ENCODE results near the gene GFPT2. TPM values are rescaled to one million over a fixed set of nuclear protein-coding genes. Genes with fewer than 3 reads are reported as not detected.

The GFPT2 gene
- total RNA-seq, 4 donors from 2014 or later, result 8.2 to 26.6 (median 11.1) TPM

GRCh38 chr5:180323941-180324600 lies 29.1 kb downstream of the GFPT2 start:
- Histone ChIP-seq H3K4me1 (peaks cover 0 to 3% of the 10 kb centered on the region in 2 donors), H3K9me3 (no peaks in the 10 kb centered on the region), H3K27ac (no peak overlapping the region), H3K27me3 (no peaks in the 10 kb centered on the region), H3K4me3 (replicated peaks in 1 of 3) (no peak overlapping the region), H3K36me3 (no peaks in the 10 kb centered on the region)
- DNase-seq, result peak; percentile 22 to 25
- no peak for TF ChIP-seq CTCF (IDR thresholded peaks at IDR 0.05)
- no peak for TF ChIP-seq POLR2A (IDR thresholded peaks at IDR 0.05)
- WGBS, 2 donors, result 35 to 42% methylated on average over 10 to 11 of the region's 11 CpGs
- intact Hi-C loops (cut with DNase I), result loop anchor here (10.0 kb wide), 1 partner anchor 209 kb away; no protein-coding TSS in a partner anchor

- Histone ChIP-seq H3K4me3 (replicated peaks in 1 of 3) (no peak overlapping the region), H3K27ac (no peak overlapping the region), H3K36me3 (no peaks in the 10 kb centered on the region), H3K27me3 (no peaks in the 10 kb centered on the region), H3K4me1 (peaks cover 0 to 3% of the 10 kb centered on the region in 2 donors), H3K9me3 (no peaks in the 10 kb centered on the region)
- 91 to 93% methylated on average over 14 of the region's 14 CpGs for WGBS, 2 donors
- intact Hi-C loops (cut with DNase I), result loop anchor here (10.0 kb wide), 1 partner anchor 208 kb away; no protein-coding TSS in a partner anchor
- no peak for DNase-seq
- TF ChIP-seq CTCF (IDR thresholded peaks at IDR 0.05), result no peak
- no peak for TF ChIP-seq POLR2A (IDR thresholded peaks at IDR 0.05)
Observed at GRCh38 chr5:180323160-180323559, 30.0 kb downstream of the GFPT2 start.

- H3K9me3 ChIP-seq, result no peaks in the 10 kb centered on the region
- H3K36me3 ChIP-seq, result no peaks in the 10 kb centered on the region
- no peak overlapping the region for H3K4me3 ChIP-seq (replicated peaks in 1 of 3)
- intact Hi-C loops (cut with DNase I), result loop anchor here (10.0 kb wide), 1 partner anchor 184 kb away; no protein-coding TSS in a partner anchor
- H3K27ac ChIP-seq, result no peak overlapping the region
- no peaks in the 10 kb centered on the region for H3K27me3 ChIP-seq
- 83 to 94% methylated on average over 7 to 18 of the region's 23 CpGs for WGBS, 2 donors
- no peak for TF ChIP-seq CTCF (IDR thresholded peaks at IDR 0.05)
- no peak for TF ChIP-seq POLR2A (IDR thresholded peaks at IDR 0.05)
- peaks cover 0 to 5% of the 10 kb centered on the region in 2 donors for H3K4me1 ChIP-seq
- DNase-seq, result no peak
Observed at GRCh38 chr5:180318456-180319089, 34.6 kb downstream of the GFPT2 start.

- 93% methylated on average over 20 of the region's 20 CpGs for WGBS, 2 donors
- Histone ChIP-seq H3K4me3 (replicated peaks in 1 of 3) (no peak overlapping the region), H3K27ac (no peak overlapping the region), H3K27me3 (no peaks in the 10 kb centered on the region), H3K9me3 (no peaks in the 10 kb centered on the region), H3K36me3 (no peaks in the 10 kb centered on the region), H3K4me1 (peaks cover 0 to 5% of the 10 kb centered on the region in 2 donors)
- intact Hi-C loops (cut with DNase I), result loop anchor here (10.0 kb wide), 1 partner anchor 182 kb away; no protein-coding TSS in a partner anchor
- TF ChIP-seq POLR2A (IDR thresholded peaks at IDR 0.05) (no peak), CTCF (IDR thresholded peaks at IDR 0.05) (no peak)
- DNase-seq, result no peak
Observed at GRCh38 chr5:180316586-180316985, 36.5 kb downstream of the GFPT2 start.

- WGBS, 2 donors, result 53% methylated on average over 9 of the region's 9 CpGs
- intact Hi-C loops (cut with DNase I), result loop anchor here (10.0 kb wide), 1 partner anchor 181 kb away; no protein-coding TSS in a partner anchor
- Histone ChIP-seq H3K36me3 (no peaks in the 10 kb centered on the region), H3K4me3 (replicated peaks in 1 of 3) (no peak overlapping the region), H3K27me3 (no peaks in the 10 kb centered on the region), H3K27ac (no peak overlapping the region), H3K9me3 (no peaks in the 10 kb centered on the region), H3K4me1 (peaks cover 0 to 5% of the 10 kb centered on the region in 2 donors)
- DNase-seq, result peak; percentile 70 to 76
- TF ChIP-seq POLR2A (IDR thresholded peaks at IDR 0.05) (no peak), CTCF (IDR thresholded peaks at IDR 0.05) (peak; percentile 76 to 97 (median 87))
Observed at GRCh38 chr5:180315762-180316212, 37.3 kb downstream of the GFPT2 start.
